HG03097 (cell line): Measurements from ENCODE around the gene CASS4.
A peak's percentile ranks its signal among the peaks of the same experiment; 100 is the strongest.
"Not testable (repeated sequence)": the region's sequence is repeated elsewhere in the genome, so short reads cannot be mapped to it uniquely, and the experiment has no call there.

Experiments used
- ATAC-seq: cut with Tn5 transposase; IDR thresholded peaks from one replicate; pipeline ENCODE4 v1.9.1; 2021; ENCODE audit not compliant: unreplicated experiment, low FRiP score

CASS4 gene

DNA sequence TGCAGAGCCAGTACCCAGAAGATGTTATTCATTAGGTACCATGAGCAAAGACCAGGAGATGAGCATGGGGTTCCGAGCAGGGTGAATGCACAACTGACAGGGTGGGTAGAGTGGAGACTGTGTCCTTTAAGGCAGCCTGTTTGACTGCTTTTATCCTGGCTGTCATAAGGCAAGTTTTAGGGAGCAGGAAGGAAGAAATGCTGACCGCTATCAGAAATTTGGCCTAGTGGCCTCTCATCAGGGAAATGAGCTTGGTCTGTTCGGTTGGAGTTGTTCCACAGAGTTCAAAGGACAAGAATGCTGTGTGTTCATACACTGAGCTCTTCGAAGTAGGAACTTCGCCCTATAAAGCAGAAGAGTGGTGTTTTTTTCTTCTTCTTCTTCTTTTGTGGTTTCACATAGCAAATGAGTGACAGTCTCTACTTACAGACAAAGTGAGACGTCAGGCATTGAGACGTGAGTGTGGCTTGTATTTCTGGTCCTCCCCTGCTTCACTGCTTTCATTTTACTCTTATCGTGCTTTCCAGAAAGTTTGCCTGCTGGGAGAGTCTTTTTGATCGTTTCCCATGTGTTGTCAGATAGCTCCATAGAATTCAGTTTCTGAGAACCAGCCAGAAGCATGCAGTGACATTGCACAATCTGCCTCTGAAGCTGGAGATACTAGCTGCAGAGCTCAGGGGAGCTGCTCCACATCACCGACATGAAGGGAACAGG lies at the start of gene CASS4:
Gene CASS4 (plus strand): TSS at position 502 of the 714 bp plus-strand sequence. CDS start 199 bp downstream, at position 701.
- no peak for ATAC-seq

DNA sequence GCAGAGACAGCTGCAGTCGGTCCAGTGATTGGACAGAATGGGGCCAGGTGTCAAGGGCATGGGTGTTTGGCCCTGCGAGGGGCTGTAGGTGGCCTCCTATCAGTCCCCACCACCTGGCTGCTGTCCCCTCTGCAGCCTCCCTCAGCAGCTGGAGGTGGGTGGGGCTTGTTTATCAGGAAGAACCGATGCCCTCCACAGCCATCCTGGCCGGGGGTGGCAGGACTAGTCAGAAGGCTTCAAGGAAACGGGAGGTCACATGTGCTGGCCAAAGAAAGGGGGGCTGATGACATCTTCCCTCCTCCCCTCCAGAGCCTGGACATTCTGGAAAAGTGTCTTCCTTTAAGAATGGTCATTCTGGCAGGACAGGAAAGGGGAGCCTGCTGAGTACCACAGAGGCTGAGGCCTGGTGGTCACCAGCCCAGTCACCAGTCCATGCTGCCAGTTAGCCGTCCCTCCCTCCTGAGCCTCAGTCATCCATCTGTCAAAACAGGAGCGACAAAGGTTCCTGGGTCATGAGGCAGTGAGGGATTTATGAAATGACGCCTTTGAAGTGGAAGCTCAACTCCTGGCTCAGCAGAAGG lies 49.1 kb upstream of the CASS4 start:
- ATAC-seq, result no peak

DNA sequence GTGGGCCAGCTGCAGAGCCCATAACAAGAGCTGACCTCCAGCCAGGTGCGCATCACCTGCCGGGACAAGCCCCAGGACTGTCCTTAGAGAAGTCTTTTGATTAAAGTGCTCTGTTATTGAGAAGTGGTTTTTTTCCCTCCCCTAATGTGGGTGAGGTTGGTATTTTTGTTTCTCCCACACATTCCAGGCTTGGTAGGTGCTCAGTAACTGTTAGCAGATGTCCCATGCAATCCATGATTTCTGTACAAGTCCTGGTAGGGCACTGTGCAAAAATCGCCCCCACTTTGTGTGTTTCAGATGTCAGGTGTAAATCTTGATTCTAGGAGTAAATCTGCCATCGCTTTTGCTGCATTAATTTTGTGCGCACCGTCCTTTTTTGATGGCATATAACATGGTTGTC lies 48.6 kb upstream of the CASS4 start:
- no peak for ATAC-seq

- no peak for ATAC-seq
Measured at GRCh38 chr20:56368351-56369134, 43.5 kb upstream of the CASS4 start.

- no peak for ATAC-seq
Measured at GRCh38 chr20:56369179-56369578, 42.9 kb upstream of the CASS4 start.

DNA sequence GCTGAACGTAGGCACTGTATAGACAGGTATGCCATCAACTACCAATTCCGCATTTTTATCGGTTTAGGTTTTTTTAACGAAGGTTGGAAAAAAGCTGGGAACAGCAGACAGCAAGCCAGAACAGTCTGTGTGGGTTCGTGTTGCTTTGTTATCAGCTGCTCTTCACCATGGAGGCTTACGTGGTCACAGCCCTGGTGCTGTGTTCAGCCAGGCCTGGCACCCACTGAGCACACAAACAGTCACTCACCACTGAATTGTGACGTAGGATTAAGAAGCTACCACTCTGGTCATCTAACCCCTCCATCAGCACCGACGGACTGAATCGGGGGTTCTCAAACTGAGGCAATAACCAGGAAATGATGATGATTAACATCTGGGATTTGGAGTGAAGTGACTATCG lies 40.1 kb upstream of the CASS4 start:
- ATAC-seq, result no peak

DNA sequence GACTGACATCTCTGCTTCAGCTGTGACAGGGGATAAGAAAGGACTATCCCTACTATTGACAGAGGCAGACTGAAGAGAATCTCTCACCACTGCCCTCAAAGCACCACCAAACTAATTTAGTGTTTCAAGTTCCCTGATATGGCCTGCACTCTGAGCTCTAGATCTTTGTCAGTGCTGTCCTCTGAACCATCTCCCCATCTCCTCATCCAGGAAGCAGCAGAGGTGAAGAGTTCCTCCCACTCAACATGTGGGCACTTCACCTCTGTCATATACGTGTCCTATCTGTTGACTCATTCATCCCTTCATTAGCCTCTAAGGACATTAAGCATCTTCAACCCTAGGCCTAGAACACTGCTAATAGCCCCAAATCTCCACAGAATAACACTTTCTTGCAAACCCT lies 39.2 kb upstream of the CASS4 start:
- no peak for ATAC-seq

DNA sequence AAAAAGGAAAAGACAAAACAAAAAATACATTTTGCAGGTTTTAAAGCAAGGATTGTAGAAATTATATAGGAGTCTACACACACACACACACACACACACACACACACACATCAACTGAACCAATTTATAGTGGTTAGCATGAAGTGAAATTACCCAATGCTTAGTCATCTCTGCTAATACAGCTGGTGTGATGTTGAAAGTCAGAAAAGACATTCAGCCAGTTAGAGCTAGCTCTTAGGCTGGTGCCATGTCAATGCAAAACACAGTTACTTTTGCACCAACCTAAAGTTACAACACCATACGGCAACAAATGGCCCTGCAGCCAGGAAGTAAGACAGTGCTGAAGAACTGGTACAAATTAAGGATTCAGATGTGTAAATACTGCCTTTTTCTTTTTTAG lies 38.1 kb upstream of the CASS4 start:
- ATAC-seq, result no peak

- no peak for ATAC-seq
Measured at GRCh38 chr20:56376331-56376730, 35.7 kb upstream of the CASS4 start.

- ATAC-seq, result no peak
Measured at GRCh38 chr20:56378386-56378785, 33.7 kb upstream of the CASS4 start.

- no peak for ATAC-seq
Measured at GRCh38 chr20:56380375-56380774, 31.7 kb upstream of the CASS4 start.

DNA sequence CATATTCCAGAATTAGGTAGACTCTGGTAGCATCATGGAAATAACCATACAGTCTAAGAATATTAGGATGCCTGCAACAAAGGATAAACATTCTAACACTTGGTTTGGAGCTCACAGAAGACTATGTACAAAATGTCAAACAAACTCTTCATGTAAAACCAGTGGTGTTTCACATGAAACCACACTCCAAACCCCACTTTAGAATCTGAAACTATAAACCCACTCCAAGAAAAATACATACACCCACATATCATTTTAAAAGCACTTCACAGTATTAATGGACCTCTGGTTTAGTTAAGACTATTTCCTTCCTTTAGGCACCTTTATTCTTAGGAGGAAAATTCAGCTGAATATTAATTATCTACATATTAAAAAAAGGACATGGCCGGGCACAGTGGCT lies 30.6 kb upstream of the CASS4 start:
- ATAC-seq, result no peak

DNA sequence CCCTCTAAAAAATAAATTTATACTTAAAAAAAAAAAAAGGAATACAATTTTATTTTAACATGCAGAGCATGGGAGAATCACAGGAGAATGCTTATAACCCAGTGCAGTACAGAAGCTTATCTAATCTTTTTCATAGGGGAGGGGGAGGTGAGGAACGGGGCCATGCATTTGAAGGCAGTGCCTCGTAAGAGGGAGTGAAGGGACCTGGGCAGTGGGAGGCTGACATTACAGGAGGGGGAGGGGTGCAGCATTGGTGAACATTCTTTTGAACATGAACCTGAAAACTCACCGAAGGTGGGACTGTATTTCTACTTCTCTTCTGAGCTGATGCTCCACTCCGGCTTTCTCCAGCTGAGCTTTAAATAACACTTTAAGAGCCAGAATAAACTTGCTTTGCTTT lies 29.4 kb upstream of the CASS4 start:
- ATAC-seq, result no peak

- no peak for ATAC-seq
Measured at GRCh38 chr20:56383334-56383733, 28.7 kb upstream of the CASS4 start.

GRCh38 chr20:56385130-56385529 lies 26.9 kb upstream of the CASS4 start:
- ATAC-seq, result no peak

DNA sequence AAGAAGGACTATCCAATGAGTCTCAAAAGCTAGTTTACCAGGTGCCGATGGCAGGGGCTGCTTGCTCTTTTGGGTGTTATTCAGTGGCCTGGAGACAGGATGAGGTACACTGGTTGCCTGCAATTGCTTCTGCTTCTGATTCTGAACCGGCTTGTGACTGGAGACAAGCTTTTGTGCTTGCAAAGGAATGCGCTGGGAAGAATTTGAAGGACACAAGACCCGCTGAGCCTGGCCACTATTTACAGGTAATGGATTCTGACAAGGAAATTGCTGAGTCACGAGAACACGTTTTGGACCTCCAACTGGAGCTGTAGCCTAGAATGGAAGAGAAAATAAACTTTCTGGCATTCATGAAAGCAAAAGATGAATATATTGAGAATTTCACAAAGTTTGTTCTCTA lies 25.8 kb upstream of the CASS4 start:
- ATAC-seq, result no peak

DNA sequence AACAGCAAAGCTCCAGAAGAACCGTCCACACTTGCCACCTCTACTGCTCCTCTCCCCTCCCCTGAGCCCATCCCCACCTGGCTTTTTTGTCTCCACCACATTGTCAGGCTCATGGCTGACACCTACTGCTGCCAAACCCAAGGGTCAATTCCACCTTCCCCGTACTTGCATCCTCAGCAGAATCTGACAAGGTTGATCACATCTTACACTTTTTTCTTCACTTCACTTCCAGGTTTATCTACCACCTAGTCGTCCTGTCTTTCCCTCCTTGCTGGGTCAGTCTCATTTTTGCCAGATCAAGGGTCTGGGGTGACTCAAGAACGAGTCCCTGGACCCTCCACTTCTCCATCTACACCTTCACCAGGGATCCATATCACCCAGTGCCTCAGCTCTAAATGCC lies 23.2 kb upstream of the CASS4 start:
- ATAC-seq, result no peak

DNA sequence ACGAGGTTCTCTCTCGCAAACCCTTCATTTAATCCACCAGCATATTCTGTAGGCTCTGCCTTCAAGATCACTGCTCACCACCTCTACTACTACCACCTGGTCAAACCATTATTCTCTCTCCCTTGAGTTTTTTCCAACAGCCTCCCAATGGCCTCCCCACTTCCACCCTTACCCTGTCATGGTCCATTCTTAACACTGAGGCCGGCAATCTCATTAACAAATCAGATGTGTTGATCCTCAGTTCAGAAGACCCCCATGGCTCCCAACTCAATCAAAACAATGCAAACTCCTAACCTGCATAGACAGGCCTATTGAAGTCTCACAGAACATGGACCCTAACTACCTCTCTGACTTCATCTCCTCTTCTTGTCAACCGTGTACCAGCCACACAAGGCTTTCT lies 22.3 kb upstream of the CASS4 start:
- ATAC-seq, result no peak

DNA sequence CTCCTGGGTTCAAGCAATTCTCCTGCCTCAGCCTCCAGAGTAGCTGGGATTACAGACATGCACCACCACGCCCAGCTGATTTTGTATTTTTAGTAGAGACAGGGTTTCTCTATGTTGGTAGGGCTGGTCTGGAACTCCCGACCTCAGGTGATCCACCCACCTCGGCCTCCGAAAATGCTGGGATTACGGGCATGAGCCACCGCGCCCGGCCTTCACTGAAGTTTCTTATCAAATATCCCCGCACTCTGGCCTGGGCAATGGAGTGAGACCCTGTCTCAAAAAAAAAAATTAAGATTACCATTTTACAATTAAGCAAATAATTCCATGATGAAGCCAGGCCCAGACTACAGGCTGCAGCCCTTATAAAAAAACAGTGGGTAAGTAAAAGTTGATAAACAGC lies 21.7 kb upstream of the CASS4 start:
- ATAC-seq, result not testable (repeated sequence)

DNA sequence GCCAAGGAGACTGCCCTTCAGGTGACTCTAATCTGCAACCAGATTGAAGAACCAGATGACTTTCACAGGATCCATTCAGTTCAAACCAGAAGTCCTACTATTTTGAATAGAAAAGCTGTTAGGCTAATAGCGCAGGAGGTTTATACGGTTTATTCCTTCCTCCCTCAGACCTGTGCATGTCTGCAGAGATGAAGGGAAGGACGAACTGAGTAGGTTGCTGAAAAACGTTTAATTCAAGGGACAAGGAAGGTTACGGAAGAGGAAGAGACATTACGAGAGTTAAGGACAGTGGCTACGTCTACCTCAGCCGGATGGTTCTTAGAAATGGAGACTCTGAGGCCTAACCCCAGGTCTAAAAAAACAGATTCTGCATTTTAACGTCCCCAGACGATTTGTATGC lies 21.0 kb upstream of the CASS4 start:
- ATAC-seq, result no peak

- peak; percentile 36 for ATAC-seq
Measured at GRCh38 chr20:56391596-56392131, 20.4 kb upstream of the CASS4 start.
